Heart left ventricle (tissue), 16 donors: ENCODE data around the gene TRIM52. TPM values are rescaled to one million over a fixed set of nuclear protein-coding genes. Genes with fewer than 3 reads are reported as not detected.
A peak's percentile ranks its signal among the peaks of the same experiment; 100 is the strongest.

Source experiments
- ATAC-seq, 4 donors: fragments of 200-7000 bp; cut with Tn5 transposase; one replicate each; pipeline ENCODE4 v1.9.1; 2020 to 2022; ENCODE audit warnings: moderate library complexity in 4 of 4, mild to moderate bottlenecking in 3 of 4, moderate number of reproducible peaks in 1 of 4
- DNase-seq, 5 donors: peaks; one replicate each; pipeline ENCODE4 v3.0.0-alpha.2; 2020
- H3K27ac ChIP-seq, 12 donors: fragments of 200-600 bp; sonication (generic) in 4 of 12; one replicate each; pipeline versions ENCODE4 v1.5.0 to v1.8.0; 2016 to 2022; ENCODE audit warnings: mild to moderate bottlenecking in 2 of 12
- H3K27me3 ChIP-seq, 9 donors: fragments of 200-600 bp; sonication (generic) in 2 of 9; one replicate each; pipeline versions ENCODE4 v1.5.1 to v1.8.0; 2016 to 2022; ENCODE audit warnings: mild to moderate bottlenecking in 3 of 9
- H3K36me3 ChIP-seq, 9 donors: fragments of 200-600 bp; sonication (generic) in 2 of 9; one replicate each; pipeline versions ENCODE4 v1.5.0 to v1.8.0; 2018 to 2022; ENCODE audit warnings: mild to moderate bottlenecking in 2 of 9
- H3K4me1 ChIP-seq, 12 donors: fragments of 200-600 bp; sonication (generic) in 4 of 12; one replicate each; pipeline versions ENCODE4 v1.5.0 to v1.8.0; 2016 to 2022; ENCODE audit warnings: mild to moderate bottlenecking in 3 of 12
- H3K4me3 ChIP-seq, 12 donors: fragments of 200-600 bp; sonication (generic) in 4 of 12; one replicate each; pipeline versions ENCODE4 v1.5.0 to v1.8.0; 2017 to 2022; ENCODE audit warnings: mild to moderate bottlenecking in 9 of 12, moderate library complexity in 4 of 12
- H3K9me3 ChIP-seq, 12 donors: fragments of 200-600 bp; sonication (generic) in 4 of 12; one replicate each; pipeline versions ENCODE4 v1.5.0 to v1.8.0; 2016 to 2022; ENCODE audit warnings: mild to moderate bottlenecking in 1 of 12
- CTCF ChIP-seq, 12 donors: fragments of 200-600 bp; sonication (generic) in 4 of 12; IDR thresholded peaks; one replicate each; pipeline versions ENCODE4 v1.5.0 to v1.8.0; 2018 to 2022; ENCODE audit warnings: antibody characterized with exemption in 12 of 12, mild to moderate bottlenecking in 5 of 12
- POLR2A ChIP-seq, 2 donors: fragments of 450-650 bp; IDR thresholded peaks; one replicate each; pipeline ENCODE4 v1.6.1; 2017; ENCODE audit warnings: antibody characterized with exemption in 2 of 2, mild to moderate bottlenecking in 2 of 2, moderate library complexity in 2 of 2
- WGBS, 4 donors: extraction: QIAGEN DNeasy Blood & Tissue Kit in 2 of 4; methylation state at CpG; one replicate each; pipeline versions ENCODE4 v1.1.5 to v1.1.7; 2013 to 2018; 5-methylcytosine and 5-hydroxymethylcytosine counted together
- intact Hi-C, 10 donors: fragments of 100-400 bp; cut with DNase I; formaldehyde crosslinking; loops; one replicate each; pipeline versions ENCODE4 v1.11.1 to v1.14.2; 2022
- polyA plus RNA-seq, 2 donors: library from polyadenylated mRNA; stranded (reverse); fragments of 200-250 nt; gene quantifications; one replicate each; pipeline ENCODE4 v1.2.3, GENCODE V29; 2013
- total RNA-seq, 9 donors: library from RNA; depleted of rRNA in 2 of 9; stranded (reverse); fragments of >200 nt in 2 of 9; fragmentation: NEBNext Ultra II Directional in 3 of 9; extraction: Animal tissue kit (Norgen Biotek cat#: 25700) in 3 of 9; gene quantifications; one replicate each; pipeline versions ENCODE4 v1.1.0 to v1.2.4, GENCODE V29; 2016 to 2023
- donor health status: ischemic (EF 13 %, LVEDD 7.1; RV severe dilation, severe dysfunction).
- donor health status: healthy with polysubstance abuse.
- donor health status: DM: no; HTN: yes; CAD: no.
- donor health status: DM: no; HTN: no; CAD: no.
- donor health status: ischemic (EF 25% LVEDD 6.9; RV normal size, moderate dysfunction).
- donor health status: ischemic (EF 25% LVEDD 5.7; RV mildly dilated, moderate dysfunction).
- donor health status: healthy.
- donor health status: DM: yes; HTN: yes; CAD: no.
- donor health status: ischemic (EF 35%, LVEDD 5.7; RV mildly dilated, moderate dysfunction).
- donor health status: nonischemic (EF 11% LVEDD 7.7; RV severe dilation, severe dysfunction).
- donor health status: DM: yes; HTN: yes; CAD: no.
- donor health status: PGD.
- donor health status: ischemic (EF 29% LVEDD 5.4; RV normal size, mild dysfunction).
- donor health status: nonischemic (EF 23%, LVEDD 6.1; RV moderate dilation, normal function).

The TRIM52 gene
- total and polyA plus RNA-seq, 11 donors = 5.6 to 12.8 (median 7.6) TPM

- Histone ChIP-seq H3K4me1 (peaks cover 3 to 59% (median 35%) of the 10 kb centered on the region in 12 donors), H3K27me3 (no peaks in the 10 kb centered on the region), H3K4me3 (peak overlapping the region in 10 of 12 donors; percentile 68 to 90 (median 80)), H3K27ac (peak overlapping the region in 11 of 12 donors; percentile 83 to 99 (median 96)), H3K9me3 (no peaks in the 10 kb centered on the region), H3K36me3 (peaks cover 6 to 57% (median 51%) of the 10 kb centered on the region in 9 donors)
- DNase-seq (no peak), ATAC-seq (no peak)
- intact Hi-C loops = loop anchor here in 5 of 10 donors (1.0 to 10.0 kb wide), 4 partner anchors 17 to 437 kb away; partner anchors contain the start of genes MGAT1 (in 1 of the 5) and TRIM7 (in 1 of the 5)
- TF ChIP-seq CTCF (IDR thresholded peaks at IDR 0.05) = no peak
- TF ChIP-seq POLR2A (IDR thresholded peaks at IDR 0.05) = no peak
- WGBS, 4 donors = 27 to 30% (median 29%) methylated on average over 6 of the region's 6 CpGs
Measured at GRCh38 chr5:181242031-181242451, 18.9 kb downstream of the TRIM52 start.

- DNase-seq (no peak), ATAC-seq (no peak)
- peaks cover 3 to 55% (median 35%) of the 10 kb centered on the region in 12 donors for H3K4me1 ChIP-seq
- peak overlapping the region in 6 of 12 donors; percentile 14 to 89 (median 80) for H3K4me3 ChIP-seq
- H3K27me3 ChIP-seq = no peaks in the 10 kb centered on the region
- WGBS, 4 donors = 32 to 42% (median 40%) methylated on average over 6 of the region's 6 CpGs
- H3K36me3 ChIP-seq = peaks cover 6 to 63% (median 57%) of the 10 kb centered on the region in 9 donors
- intact Hi-C loops = loop anchor here in 2 of 10 donors (5.0 to 10.0 kb wide), 2 partner anchors 34 to 437 kb away; partner anchors contain the start of genes MGAT1 (in 1 of the 2) and TRIM7 (in 1 of the 2)
- H3K27ac ChIP-seq = peak overlapping the region in 6 of 12 donors; percentile 90 to 99 (median 98)
- TF ChIP-seq POLR2A (IDR thresholded peaks at IDR 0.05) (no peak), CTCF (IDR thresholded peaks at IDR 0.05) (no peak)
- no peaks in the 10 kb centered on the region for H3K9me3 ChIP-seq
Measured at GRCh38 chr5:181241393-181241975, 19.5 kb downstream of the TRIM52 start.

GRCh38 chr5:181239062-181239663 lies 21.8 kb downstream of the TRIM52 start:
- H3K27ac ChIP-seq = no peak overlapping the region
- intact Hi-C loops = loop anchor here in 1 of 10 donors (2.0 kb wide), 1 partner anchor 14 kb away; no protein-coding TSS in a partner anchor

More at GRCh38 chr5:181239062-181239663, 21.8 kb downstream of the TRIM52 start:
- WGBS, 4 donors = 88 to 89% (median 89%) methylated on average over 9 of the region's 9 CpGs
- Histone ChIP-seq H3K36me3 (peaks cover 6 to 86% (median 80%) of the 10 kb centered on the region in 9 donors), H3K4me1 (peaks cover 3 to 37% (median 19%) of the 10 kb centered on the region in 12 donors), H3K9me3 (no peaks in the 10 kb centered on the region), H3K27me3 (no peaks in the 10 kb centered on the region), H3K4me3 (no peak overlapping the region)
- TF ChIP-seq POLR2A (IDR thresholded peaks at IDR 0.05) (no peak), CTCF (IDR thresholded peaks at IDR 0.05) (no peak)
- DNase-seq (no peak), ATAC-seq (no peak)
